GM12878 (cell line): ENCODE measurements around the gene CELA3B.

ENCODE experiments used
- CEBPB ChIP-seq, 2 experiments: fragments of 150-350 bp in 1 of 2; IDR thresholded peaks; 2 replicates each; pipeline ENCODE4 v1.6.1; 2012 to 2014; ENCODE audit warnings: low read depth in 2 of 2, low read length in 2 of 2, borderline replicate concordance in 1 of 2, inconsistent platforms in 1 of 2
- HDAC2 ChIP-seq: fragments of 200-600 bp; sonication (generic); IDR thresholded peaks from 2 replicates; pipeline ENCODE4 v1.6.1; 2017
- LARP7 ChIP-seq: fragments of 450-650 bp; IDR thresholded peaks from 2 replicates; pipeline ENCODE4 v1.6.1; 2017; ENCODE audit warnings: mild to moderate bottlenecking
- MYC ChIP-seq: IDR thresholded peaks from 2 replicates; pipeline ENCODE4 v1.6.1; 2011; ENCODE audit warnings: mild to moderate bottlenecking, low read length, moderate library complexity, inconsistent platforms; ENCODE audit not compliant: insufficient read depth, insufficient replicate concordance, insufficient read length, severe bottlenecking
- NR2C2 ChIP-seq: IDR thresholded peaks from 2 replicates; pipeline ENCODE4 v1.6.1; 2011; ENCODE audit warnings: borderline replicate concordance, low read depth; ENCODE audit not compliant: control insufficient read depth, insufficient read length
- YY1 ChIP-seq: IDR thresholded peaks from 2 replicates; pipeline ENCODE4 v1.6.1; 2011; ENCODE audit warnings: low read depth, mild to moderate bottlenecking, low read length

- TF ChIP-seq NR2C2 (no peak), HDAC2 (no peak), MYC (no peak), LARP7 (no peak), CEBPB (IDR thresholded peaks at IDR 0.05; ENCODE audit: borderline replicate concordance in 1 of 2, low read depth in 2 of 2, low read length in 2 of 2) (no peak), YY1 (no peak)
Observed at GRCh38 chr1:21940492-21940891, 36.3 kb upstream of the CELA3B start.
